ENCODE data around the gene GPC5.

Gene GPC5

GRCh38 chr13:92573467-92574057 is 1175.1 kb downstream of the GPC5 start:
- TF ChIP-seq CTCF (conservative IDR thresholded peaks at IDR 0.05; ENCODE audit: control insufficient read depth, insufficient read depth, low read depth, low read length): peak; percentile 17
- peak; percentile 17 for DNase-seq (ENCODE audit: low read depth)
- H3K4me3 ChIP-seq (ENCODE audit: control insufficient read depth, low read depth, low read length): no peak overlapping the region

- H3K4me3 ChIP-seq (ENCODE audit: control insufficient read depth, low read depth, low read length): no peak overlapping the region
- DNase-seq (ENCODE audit: low read depth): no peak
- no peak for TF ChIP-seq CTCF (conservative IDR thresholded peaks at IDR 0.05; ENCODE audit: control insufficient read depth, insufficient read depth, low read depth, low read length)
Measured at GRCh38 chr13:92574499-92574898, 1176.1 kb downstream of the GPC5 start.

- no peak for TF ChIP-seq CTCF (conservative IDR thresholded peaks at IDR 0.05; ENCODE audit: control insufficient read depth, insufficient read depth, low read depth, low read length)
- no peak overlapping the region for H3K4me3 ChIP-seq (ENCODE audit: control insufficient read depth, low read depth, low read length)
- no peak for DNase-seq (ENCODE audit: low read depth)
Measured at GRCh38 chr13:92575777-92576176, 1177.4 kb downstream of the GPC5 start.

GRCh38 chr13:92578358-92578757 is 1179.9 kb downstream of the GPC5 start:
- H3K4me3 ChIP-seq (ENCODE audit: control insufficient read depth, low read depth, low read length): no peak overlapping the region
- DNase-seq (ENCODE audit: low read depth): no peak
- TF ChIP-seq CTCF (conservative IDR thresholded peaks at IDR 0.05; ENCODE audit: control insufficient read depth, insufficient read depth, low read depth, low read length): no peak

GRCh38 chr13:92589955-92590354 is 1191.5 kb downstream of the GPC5 start:
- no peak for DNase-seq (ENCODE audit: low read depth)
- no peak for TF ChIP-seq CTCF (conservative IDR thresholded peaks at IDR 0.05; ENCODE audit: control insufficient read depth, insufficient read depth, low read depth, low read length)
- no peak overlapping the region for H3K4me3 ChIP-seq (ENCODE audit: control insufficient read depth, low read depth, low read length)

- DNase-seq (ENCODE audit: low read depth): no peak
- no peak for TF ChIP-seq CTCF (conservative IDR thresholded peaks at IDR 0.05; ENCODE audit: control insufficient read depth, insufficient read depth, low read depth, low read length)
Measured at GRCh38 chr13:92590503-92590908, 1192.1 kb downstream of the GPC5 start.

GRCh38 chr13:92591117-92591516 is 1192.7 kb downstream of the GPC5 start:
- DNase-seq (ENCODE audit: low read depth): no peak
- no peak for TF ChIP-seq CTCF (conservative IDR thresholded peaks at IDR 0.05; ENCODE audit: control insufficient read depth, insufficient read depth, low read depth, low read length)
- H3K4me3 ChIP-seq (ENCODE audit: control insufficient read depth, low read depth, low read length): no peak overlapping the region

More at GRCh38 chr13:92590503-92590908, 1192.1 kb downstream of the GPC5 start:
- H3K4me3 ChIP-seq (ENCODE audit: control insufficient read depth, low read depth, low read length): no peak overlapping the region
